PC-3 (cell line): Measurements from ENCODE around the gene SHISAL2A.

Experiments
- CTCF ChIP-seq: fragments of 300-600 bp; sonication (generic); conservative IDR thresholded peaks from 2 replicates; pipeline ENCODE4 v1.5.1; 2017; ENCODE audit warnings: antibody characterized with exemption, low read depth, mild to moderate bottlenecking, low read length
- EZH2 ChIP-seq: fragments of 300-600 bp; sonication (generic); IDR thresholded peaks from one replicate; pipeline ENCODE4 v1.6.1; 2017; ENCODE audit warnings: antibody characterized with exemption, mild to moderate bottlenecking, low read length; ENCODE audit not compliant: unreplicated experiment
- EZH2phosphoT487 ChIP-seq: fragments of 300-600 bp; sonication (generic); IDR thresholded peaks from 2 replicates; pipeline ENCODE4 v1.6.1; 2018; ENCODE audit warnings: mild to moderate bottlenecking, antibody characterized with exemption, low read length, borderline replicate concordance

GRCh38 chr1:52600533-52601179 is 32.3 kb upstream of the SHISAL2A start:
- no peak for TF ChIP-seq CTCF
- TF ChIP-seq EZH2 = no peak
- TF ChIP-seq EZH2phosphoT487 = no peak
